Ovary (tissue), 3 donors: Measurements from ENCODE around the gene C9orf50.

Experiments
- POLR2A ChIP-seq: fragments of 450-650 bp; IDR thresholded peaks from one replicate; pipeline ENCODE4 v1.6.1; 2017; ENCODE audit warnings: antibody characterized with exemption, mild to moderate bottlenecking, moderate library complexity
- TF ChIP-seq, protein P1 (sequence below), 3 donors: fragments of 450-650 bp in 2 of 3; fragments of 200-600 bp in 1 of 3; IDR thresholded peaks; one replicate each; pipeline versions ENCODE4 v1.5.1 to v1.8.0; 2016 to 2022; ENCODE audit warnings: antibody characterized with exemption in 3 of 3, mild to moderate bottlenecking in 1 of 3
- donor health status: DM: no; HTN: no; CAD: no.

DNA sequence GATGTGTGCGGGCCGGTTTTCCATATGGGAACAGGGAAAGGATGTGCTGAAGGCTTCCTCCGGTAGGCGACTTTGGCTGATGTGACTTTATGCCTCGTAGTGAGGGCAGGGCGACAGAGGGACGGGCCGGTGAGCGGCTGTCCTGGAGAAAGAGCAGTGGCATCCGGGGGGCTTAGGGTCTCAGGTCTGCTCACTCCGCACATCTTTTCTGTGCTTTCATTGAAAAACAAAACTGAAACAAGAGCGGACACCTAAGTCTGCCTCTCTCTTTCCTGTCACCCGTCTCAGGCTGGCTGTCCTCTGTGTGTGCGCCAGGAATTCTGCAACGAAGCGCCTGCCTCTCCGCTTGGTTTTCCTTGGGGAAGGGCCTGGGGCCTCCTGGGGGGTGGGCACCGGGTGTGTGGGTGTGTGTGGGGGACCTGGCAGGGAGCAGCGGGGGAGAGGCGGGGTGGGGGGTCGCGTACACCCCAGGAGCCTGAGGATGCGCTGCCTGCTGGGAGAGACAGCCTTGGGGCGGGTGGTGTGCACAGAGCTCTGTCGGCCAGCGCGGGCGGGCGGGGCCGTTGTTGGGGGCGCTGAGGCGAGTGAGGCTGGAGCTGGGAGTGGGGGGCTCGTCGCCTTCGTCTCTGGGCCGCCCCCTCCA, 44.0 kb upstream of the C9orf50 start:
- TF ChIP-seq, protein P1, sequence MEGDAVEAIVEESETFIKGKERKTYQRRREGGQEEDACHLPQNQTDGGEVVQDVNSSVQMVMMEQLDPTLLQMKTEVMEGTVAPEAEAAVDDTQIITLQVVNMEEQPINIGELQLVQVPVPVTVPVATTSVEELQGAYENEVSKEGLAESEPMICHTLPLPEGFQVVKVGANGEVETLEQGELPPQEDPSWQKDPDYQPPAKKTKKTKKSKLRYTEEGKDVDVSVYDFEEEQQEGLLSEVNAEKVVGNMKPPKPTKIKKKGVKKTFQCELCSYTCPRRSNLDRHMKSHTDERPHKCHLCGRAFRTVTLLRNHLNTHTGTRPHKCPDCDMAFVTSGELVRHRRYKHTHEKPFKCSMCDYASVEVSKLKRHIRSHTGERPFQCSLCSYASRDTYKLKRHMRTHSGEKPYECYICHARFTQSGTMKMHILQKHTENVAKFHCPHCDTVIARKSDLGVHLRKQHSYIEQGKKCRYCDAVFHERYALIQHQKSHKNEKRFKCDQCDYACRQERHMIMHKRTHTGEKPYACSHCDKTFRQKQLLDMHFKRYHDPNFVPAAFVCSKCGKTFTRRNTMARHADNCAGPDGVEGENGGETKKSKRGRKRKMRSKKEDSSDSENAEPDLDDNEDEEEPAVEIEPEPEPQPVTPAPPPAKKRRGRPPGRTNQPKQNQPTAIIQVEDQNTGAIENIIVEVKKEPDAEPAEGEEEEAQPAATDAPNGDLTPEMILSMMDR (IDR thresholded peaks at IDR 0.05), result no peak
- no peak for TF ChIP-seq POLR2A
